Measurements from ENCODE around the gene C13orf46.

DNA sequence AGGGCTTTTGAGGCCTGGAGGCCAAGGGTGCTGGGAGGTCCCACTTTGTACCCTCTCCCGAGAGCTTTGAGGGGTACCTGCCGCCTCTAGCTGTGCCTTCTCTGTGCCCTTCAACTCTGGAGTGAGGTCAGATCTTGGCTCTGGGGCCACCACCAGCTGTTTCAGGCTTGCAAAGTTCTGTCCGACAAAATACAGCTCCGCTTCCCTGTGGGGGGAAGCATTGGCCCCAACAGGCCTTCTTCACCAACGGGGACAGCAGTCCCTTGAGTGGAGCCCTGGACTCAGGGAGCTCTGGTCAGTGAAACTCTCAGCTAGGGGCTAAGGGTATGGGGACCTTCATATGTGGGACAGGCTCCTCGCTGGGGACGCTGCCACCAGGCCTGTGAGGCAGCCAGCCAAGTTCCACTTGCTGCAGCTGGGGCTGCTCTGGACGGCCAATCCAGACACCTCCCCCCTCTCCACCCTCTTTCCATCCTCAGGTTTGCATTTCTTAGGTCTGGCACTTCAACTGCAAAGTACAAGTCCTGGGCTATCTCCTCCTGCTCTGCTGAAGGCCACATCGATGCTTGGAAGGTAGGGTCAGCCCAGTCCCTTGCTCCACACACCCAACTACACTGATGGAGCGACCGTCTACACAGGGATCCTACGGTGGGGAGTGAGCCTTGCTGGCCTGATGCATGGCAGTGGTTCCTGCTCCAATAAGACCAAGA lies 46.8 kb downstream of the C13orf46 start:
- TF ChIP-seq FOXA1 (IDR thresholded peaks at IDR 0.05) (no peak), SUZ12 (IDR thresholded peaks at IDR 0.05) (no peak), FOXM1 (IDR thresholded peaks at IDR 0.05; ENCODE audit: borderline replicate concordance) (no peak)

Measured in HEK293T (cell line).